ENCODE results near the gene EGR1.
A peak's percentile ranks its signal among the peaks of the same experiment; 100 is the strongest.

EGR1 gene

DNA sequence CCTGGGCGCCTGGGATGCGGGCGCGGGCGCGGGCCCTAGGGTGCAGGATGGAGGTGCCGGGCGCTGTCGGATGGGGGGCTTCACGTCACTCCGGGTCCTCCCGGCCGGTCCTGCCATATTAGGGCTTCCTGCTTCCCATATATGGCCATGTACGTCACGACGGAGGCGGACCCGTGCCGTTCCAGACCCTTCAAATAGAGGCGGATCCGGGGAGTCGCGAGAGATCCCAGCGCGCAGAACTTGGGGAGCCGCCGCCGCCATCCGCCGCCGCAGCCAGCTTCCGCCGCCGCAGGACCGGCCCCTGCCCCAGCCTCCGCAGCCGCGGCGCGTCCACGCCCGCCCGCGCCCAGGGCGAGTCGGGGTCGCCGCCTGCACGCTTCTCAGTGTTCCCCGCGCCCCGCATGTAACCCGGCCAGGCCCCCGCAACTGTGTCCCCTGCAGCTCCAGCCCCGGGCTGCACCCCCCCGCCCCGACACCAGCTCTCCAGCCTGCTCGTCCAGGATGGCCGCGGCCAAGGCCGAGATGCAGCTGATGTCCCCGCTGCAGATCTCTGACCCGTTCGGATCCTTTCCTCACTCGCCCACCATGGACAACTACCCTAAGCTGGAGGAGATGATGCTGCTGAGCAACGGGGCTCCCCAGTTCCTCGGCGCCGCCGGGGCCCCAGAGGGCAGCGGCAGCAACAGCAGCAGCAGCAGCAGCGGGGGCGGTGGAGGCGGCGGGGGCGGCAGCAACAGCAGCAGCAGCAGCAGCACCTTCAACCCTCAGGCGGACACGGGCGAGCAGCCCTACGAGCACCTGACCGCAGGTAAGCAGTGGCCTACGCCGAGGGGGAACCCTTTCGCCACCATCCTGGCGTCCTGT is at the start of gene EGR1:
Gene EGR1 (plus strand): TSS at position 219 of the 864 bp plus-strand sequence. CDS start 283 bp downstream, at position 502.
- DNase-seq, result peak; percentile 85

GRCh38 chr5:138418444-138418843 is 46.8 kb upstream of the EGR1 start:
- no peak for DNase-seq

DNA sequence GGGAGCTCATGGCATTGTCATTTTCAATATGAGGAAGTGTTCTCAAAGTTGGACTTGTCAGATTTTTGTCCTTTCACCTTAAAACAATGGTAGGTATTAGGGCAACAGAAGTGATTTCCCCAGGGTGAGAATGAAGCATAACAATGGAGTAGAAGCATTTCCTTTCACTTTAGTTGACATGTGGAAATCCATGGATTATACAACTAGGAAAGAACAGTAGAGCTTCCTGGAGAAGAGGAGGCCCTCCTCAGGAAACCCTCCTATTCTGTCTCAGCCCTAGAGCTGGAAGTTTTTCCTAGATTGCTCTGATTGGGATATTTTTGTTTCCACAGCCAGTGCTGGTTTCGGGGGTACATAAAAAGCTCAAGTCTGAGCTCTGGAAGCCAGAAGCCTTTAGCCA is 40.2 kb upstream of the EGR1 start:
- DNase-seq, result no peak

- DNase-seq, result no peak
Observed at GRCh38 chr5:138435943-138436342, 29.3 kb upstream of the EGR1 start.

DNA sequence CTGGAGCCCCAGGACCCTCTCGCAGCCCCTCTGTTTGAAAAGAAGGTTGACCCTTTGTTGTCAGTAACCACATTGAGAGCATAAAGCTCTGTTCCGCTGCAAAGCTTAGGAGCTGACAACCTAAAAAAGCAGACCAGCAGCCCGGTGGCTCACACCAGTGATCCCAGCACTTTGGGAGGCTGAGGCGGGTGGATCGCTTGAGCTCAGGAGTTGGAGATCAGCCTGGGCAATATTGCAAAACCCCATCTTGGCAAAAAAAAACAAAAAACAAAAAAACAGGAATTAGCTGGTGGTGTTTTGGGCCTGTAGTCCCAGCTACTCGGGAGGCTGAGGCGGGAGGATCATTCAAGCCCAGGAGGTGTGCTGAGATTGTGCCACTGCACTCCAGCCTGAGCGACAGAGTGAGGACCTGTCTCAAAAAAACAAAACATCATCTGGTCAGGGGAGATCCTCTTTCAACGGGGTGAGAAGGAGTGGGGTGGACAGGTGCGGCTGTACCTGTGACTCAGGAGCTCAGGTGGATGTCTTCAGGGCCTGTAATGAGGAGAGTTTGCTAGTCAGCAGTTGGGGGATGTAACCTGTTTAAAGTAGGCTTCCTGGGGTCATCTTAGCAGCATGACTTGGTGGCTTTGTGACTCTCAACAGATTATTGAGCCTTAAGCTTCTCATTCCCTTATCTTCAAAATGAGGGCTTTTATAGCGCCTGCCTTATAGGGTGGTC is 27.1 kb upstream of the EGR1 start:
- DNase-seq, result no peak

- DNase-seq, result peak; percentile 17
Observed at GRCh38 chr5:138438724-138439476, 26.4 kb upstream of the EGR1 start, which contains the start of gene REEP2. Gene REEP2 (plus strand): TSS chr5:138439057. CDS start chr5:138439209, 152 bp downstream.

DNA sequence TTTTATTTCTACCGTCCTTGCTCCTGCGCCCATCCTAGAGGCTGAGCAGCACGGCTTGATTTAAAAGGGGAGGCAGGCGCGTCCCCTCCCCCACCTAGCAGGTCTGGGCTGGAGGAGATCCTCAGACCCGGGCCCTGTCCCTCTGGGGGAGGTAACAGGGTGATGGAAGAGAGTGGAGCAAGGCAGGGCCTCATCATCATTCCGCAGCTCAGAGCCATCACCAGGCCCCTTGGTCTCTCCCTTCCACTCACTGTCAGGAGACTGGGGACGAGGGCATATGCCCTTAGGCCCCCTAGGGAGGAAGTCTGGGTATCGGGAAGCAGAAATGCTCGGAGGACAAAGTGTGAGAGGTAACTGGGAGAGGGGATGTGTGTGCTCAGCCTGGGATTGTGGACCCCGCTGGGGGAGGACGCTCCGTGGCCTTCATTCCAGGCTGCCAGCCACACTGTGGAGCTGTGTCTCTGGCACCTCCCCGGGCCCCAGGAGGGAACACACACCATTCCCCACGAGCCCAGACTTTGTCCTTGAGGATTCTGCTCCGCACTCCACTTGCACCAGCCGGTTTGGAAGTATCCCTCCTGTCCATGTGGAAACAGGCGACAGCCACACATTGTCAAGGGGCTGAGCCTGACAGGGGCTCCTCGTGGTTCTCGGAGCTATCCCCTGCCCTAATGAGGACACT is 25.7 kb upstream of the EGR1 start:
- no peak for DNase-seq

- DNase-seq, result no peak
Observed at GRCh38 chr5:138440159-138441073, 24.9 kb upstream of the EGR1 start.

DNA sequence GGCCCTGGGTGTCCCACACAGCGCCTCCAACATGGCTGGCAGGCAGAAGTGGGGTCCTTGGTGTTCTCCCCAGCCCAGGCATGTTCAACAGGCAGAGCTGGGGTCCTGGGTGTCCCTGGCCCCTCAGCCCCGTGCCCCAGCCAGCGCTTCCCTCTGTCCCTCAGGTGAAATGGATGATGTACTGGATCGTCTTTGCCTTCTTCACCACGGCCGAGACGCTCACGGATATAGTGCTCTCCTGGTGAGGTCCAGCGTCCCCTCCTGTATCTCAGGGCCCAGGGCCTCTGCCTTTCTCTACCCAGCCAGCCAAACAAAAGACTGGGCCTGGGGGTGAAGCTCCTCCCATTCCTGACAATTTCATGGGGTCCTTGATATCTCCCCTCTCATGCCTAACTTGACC is 24.1 kb upstream of the EGR1 start:
- no peak for DNase-seq

GRCh38 chr5:138444078-138444773 is 21.1 kb upstream of the EGR1 start:
- DNase-seq, result no peak

DNA sequence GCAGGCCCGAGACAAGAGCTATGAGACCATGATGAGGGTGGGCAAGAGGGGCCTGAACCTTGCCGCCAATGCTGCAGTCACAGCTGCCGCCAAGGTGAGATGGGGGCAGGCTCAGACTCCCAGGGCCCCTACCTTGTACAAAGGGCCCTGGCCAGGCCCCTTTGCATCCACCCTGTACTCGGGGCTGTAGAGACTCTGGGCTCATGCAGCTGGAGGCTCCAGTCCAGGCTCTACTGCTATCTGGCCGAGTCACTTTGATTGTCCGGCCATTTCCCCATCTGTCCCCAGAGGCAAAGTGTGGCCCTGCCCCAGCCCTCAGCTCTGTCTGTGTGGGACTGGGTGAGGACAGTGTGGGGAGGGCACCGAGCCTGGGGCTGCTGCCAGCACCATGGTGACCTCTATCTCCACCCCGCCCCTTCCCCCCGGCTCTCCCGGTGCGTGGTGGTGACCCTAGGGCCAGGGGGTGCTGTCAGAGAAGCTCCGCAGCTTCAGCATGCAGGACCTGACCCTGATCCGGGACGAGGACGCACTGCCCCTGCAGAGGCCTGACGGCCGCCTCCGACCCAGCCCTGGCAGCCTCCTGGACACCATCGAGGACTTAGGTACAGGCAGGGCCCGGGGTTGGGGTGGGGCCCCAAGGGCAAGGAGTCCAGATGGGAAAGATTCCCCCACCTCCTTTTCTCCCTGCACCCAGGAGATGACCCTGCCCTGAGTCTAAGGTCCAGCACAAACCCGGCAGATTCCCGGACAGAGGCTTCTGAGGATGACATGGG is 20.3 kb upstream of the EGR1 start:
- DNase-seq, result no peak

DNA sequence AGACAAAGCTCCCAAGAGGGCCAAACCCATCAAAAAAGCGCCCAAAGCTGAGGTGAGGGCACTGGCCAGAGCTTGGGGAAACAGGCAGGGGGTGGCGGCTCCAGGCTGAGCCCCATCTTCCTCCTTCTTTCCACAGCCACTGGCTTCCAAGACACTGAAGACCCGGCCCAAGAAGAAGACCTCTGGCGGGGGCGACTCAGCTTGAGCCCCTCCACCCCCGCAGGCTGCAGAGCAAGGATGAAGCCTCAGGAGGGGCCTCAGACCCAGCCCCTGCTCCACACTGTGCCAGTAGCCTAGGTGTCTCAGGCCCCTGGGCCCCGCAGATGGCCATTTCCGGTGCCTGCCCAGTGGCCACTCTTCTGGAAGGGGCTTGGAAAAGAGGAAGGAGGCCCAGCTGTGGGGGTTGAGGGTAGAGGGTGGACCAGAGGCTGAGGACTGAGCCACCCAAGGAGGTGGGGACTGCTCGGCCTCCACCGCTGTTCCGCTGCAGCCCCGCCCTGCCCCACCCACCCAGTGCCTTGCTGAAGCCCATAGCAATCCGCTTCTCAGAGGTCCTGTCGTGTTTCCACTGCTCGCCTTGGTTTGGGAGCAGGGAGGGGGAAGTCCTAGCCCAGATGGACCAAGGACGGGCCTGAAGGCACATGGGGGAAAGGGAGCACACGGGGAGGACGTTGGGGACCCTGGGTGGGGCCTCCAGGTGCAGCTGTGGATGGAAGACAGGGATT is 19.6 kb upstream of the EGR1 start:
- DNase-seq, result no peak

DNA sequence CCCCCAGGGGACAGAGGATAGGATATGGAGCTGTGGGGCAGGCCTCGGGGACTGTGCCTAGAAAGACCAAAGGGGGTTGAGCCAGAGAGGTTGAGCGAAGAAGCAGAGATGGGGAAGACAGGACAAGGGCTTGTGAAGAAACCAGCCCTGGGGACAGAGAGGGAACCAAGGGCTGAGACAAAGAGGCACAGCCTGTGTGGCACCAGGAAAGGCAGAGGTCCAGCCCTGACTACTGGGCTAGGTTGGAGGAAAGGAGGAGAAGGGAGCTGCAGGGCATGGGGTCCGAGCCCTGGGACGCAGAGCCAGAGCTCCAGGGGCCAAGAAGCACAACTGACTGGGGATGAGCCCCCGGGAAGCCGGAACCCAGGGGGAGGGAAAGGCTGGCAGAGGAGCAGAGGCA is 17.2 kb upstream of the EGR1 start:
- no peak for DNase-seq

DNA sequence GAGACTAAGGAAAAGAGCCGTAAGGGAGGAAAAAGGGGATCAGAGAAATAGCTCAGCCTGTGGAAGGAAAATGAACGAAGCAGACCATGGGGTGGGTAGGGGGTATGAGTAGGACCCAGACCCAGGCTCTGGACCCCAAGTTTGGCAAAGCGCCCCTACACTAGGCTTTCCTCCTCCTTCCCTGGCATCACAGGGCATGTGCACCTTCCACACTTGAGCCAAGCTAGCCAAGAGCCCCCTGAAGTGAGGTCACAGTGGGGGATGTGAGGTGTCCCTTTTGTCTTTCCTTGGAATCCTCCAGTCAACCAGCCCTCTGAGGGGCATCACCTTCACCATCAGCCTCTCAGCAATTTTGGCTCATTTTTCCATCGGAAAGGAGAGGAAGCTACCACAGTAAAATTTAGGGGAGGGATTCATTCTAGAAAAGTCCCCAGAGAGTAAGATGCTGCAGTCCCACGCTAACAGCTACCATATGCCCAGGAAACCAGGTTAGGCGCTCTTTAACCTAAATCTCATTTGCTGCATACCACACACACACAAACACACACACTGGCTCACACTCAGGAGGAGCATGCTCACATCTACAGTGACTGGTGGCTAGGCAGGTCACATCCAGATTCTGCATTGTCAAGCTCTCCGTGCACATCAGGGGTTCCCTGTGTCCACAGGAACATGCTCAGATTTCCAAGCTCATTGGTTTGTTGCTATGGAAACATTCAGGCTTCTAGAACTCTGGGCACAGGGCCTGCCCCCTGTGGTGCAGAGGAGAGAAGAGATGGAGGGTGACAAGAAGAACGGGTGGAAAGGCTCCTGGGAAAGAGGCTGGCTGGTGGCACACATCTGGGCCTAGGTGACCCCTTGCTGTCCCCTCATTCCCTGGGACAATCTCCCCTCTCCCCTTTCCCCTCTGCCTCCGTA is 16.5 kb upstream of the EGR1 start:
- DNase-seq, result no peak

DNA sequence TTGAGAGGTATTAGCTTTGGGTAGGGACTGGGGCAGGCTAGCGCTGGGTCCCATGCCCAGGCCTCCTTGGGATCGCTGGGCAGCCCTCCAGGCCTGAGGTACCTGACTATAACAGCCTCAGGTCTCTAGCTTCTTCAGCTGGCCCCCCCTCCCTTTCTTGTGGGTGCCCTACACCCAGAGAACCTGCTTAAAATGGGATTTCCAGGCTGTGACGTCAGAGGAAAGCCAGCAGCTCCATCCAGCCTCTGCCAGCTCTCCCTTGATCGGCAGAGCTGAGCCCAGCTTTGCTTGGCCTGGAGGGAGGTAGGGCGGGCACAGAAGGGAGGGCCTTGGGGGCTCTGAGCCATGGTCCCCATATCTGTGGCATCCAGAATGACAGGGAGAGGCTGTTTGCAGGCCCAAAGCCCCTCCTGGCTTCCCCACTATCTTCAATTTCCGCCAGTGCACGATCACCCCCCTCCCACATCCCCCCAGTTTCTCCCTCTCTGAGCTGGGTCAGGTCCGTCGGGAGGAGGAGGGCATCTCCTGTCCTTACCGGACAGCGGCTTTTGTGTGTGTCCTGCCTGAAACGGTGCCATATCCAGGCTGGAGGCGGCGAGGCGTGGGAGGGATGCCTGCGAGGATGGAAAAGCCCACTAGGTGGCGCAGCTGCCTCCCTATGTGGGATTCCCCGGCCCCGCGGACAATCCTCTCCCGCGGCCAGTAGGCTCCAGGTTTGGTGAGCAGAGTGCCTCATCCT is 15.6 kb upstream of the EGR1 start:
- peak; percentile 70 for DNase-seq

DNA sequence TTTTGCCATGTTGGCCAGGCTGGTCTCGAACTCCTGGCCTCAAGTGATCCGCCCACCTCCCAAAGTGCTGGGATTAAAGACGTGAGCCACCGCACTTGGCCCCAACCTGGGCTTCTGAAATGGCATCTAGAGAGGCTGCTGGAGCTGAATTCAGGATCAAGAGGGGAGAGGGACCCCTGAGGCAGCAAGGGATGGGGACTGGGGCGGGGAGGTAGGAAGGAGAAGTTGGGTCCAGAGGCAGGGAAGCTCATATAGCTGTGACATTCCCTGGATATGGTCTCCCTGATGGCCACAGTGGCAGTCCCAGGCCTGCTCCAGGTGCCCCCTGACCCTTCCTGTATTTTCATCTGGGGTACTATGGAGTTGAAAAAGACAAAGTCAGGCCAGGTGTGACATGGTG is 14.3 kb upstream of the EGR1 start:
- no peak for DNase-seq

DNA sequence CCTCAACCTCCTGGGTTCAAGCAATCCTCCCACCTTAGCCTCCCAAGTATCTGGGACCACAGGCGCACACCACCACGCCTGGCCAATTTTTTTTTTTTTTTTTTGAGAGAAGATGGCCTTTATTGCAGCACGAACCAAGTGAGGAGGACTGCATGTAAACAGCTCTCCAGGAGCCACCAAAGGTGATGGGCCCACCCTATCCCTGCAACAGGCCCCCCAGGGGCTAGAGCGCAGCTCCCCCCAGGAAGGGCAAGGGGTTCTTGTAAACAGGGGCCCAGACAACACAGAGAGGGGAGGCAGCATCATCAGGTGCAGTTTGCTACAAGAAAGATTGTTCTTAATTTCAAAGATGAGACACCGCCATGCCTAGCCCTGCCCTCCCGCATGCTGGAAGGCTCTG is 12.6 kb upstream of the EGR1 start:
- no peak for DNase-seq

GRCh38 chr5:138453590-138453989 is 11.7 kb upstream of the EGR1 start:
- DNase-seq, result no peak
